Activated CD8-positive, alpha-beta T cell treated with anti-CD3 and anti-CD28 coated beads for 36 hours (primary cell): ENCODE measurements around the gene PALM2AKAP2. TPM values are rescaled to one million over a fixed set of nuclear protein-coding genes. Genes with fewer than 3 reads are reported as not detected.

Experiments used
- ATAC-seq: fragments of 200-7000 bp; cut with Tn5 transposase; one replicate; pipeline ENCODE4 v1.10.0; 2021; ENCODE audit warnings: mild to moderate bottlenecking, moderate library complexity
- CTCF ChIA-PET: fragments of 350-600 bp; sonication (Branson Sonifier 250); formaldehyde crosslinking; loops from one replicate; lab custom pipeline; 2021; ENCODE audit warnings: antibody characterized with exemption; lab: Charles Lee
- POLR2A ChIA-PET: fragments of 350-600 bp; sonication (Branson Sonifier 250); formaldehyde crosslinking; loops from one replicate; lab custom pipeline; 2021; ENCODE audit warnings: antibody characterized with exemption; lab: Charles Lee
- DNase-seq: peaks from one replicate; pipeline ENCODE4 v3.0.0-alpha.2; 2020
- H3K27ac Mint-ChIP-seq: one replicate; pipeline ENCODE4 v1.8.0; 2021; ENCODE audit warnings: mild to moderate bottlenecking, mixed read lengths
- H3K27me3 Mint-ChIP-seq: one replicate; pipeline ENCODE4 v1.8.0; 2021; ENCODE audit warnings: mixed read lengths
- H3K36me3 Mint-ChIP-seq: one replicate; pipeline ENCODE4 v1.8.0; 2021; ENCODE audit warnings: low read depth, mixed read lengths
- H3K4me1 Mint-ChIP-seq: one replicate; pipeline ENCODE4 v1.8.0; 2021; ENCODE audit warnings: low read depth, mixed read lengths
- H3K4me3 Mint-ChIP-seq: one replicate; pipeline ENCODE4 v1.8.0; 2021; ENCODE audit warnings: mild to moderate bottlenecking, moderate library complexity, mixed read lengths
- H3K9me3 Mint-ChIP-seq: one replicate; pipeline ENCODE4 v1.8.0; 2021; ENCODE audit warnings: mixed read lengths
- intact Hi-C: fragments of 100-400 bp; cut with micrococcal nuclease; formaldehyde crosslinking; loops from one replicate; pipeline ENCODE4 v1.10.0; 2022
- total RNA-seq, 2 experiments: library from RNA; stranded (reverse); gene quantifications; one replicate each; pipeline ENCODE4 v1.2.3, GENCODE V29; 2021
- TF ChIP-seq, protein P1 (sequence below): fragments of 200-600 bp; IDR thresholded peaks from one replicate; pipeline ENCODE4 v1.8.0; 2022; ENCODE audit warnings: antibody characterized with exemption, mild to moderate bottlenecking

Gene PALM2AKAP2
- total RNA-seq, 2 experiments from 2014 or later, result not detected

DNA sequence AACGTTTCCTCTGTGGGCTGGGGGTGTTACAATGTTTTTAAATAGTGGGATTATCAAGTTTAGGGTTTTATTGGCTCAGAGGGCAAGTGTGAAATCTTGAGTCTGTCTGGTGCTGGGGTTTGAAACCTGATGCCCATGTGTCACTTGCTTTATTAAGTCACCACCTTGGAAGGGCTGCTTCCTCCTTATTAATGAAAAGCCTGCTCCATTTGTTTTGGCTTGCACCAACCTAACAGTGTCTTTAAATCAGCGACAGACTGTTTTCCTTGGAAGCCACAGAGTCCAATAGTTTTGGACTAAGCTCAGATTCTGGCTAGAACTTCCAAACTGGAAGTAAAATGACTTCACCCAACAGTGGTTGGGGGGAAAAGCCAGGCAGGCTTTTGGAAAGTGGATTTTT, 10.7 kb upstream of the PALM2AKAP2 start:
- Mint-ChIP-seq H3K9me3 (no peaks in the 10 kb centered on the region), H3K4me3 (no peak overlapping the region), H3K36me3 (no peaks in the 10 kb centered on the region), H3K4me1 (no peaks in the 10 kb centered on the region), H3K27me3 (peaks cover 13% of the 10 kb centered on the region), H3K27ac (no peak overlapping the region)
- CTCF ChIA-PET, result no interaction called here
- intact Hi-C loops, result no loop called here
- no peak for DNase-seq
- POLR2A ChIA-PET, result no interaction called here
- TF ChIP-seq, protein P1, sequence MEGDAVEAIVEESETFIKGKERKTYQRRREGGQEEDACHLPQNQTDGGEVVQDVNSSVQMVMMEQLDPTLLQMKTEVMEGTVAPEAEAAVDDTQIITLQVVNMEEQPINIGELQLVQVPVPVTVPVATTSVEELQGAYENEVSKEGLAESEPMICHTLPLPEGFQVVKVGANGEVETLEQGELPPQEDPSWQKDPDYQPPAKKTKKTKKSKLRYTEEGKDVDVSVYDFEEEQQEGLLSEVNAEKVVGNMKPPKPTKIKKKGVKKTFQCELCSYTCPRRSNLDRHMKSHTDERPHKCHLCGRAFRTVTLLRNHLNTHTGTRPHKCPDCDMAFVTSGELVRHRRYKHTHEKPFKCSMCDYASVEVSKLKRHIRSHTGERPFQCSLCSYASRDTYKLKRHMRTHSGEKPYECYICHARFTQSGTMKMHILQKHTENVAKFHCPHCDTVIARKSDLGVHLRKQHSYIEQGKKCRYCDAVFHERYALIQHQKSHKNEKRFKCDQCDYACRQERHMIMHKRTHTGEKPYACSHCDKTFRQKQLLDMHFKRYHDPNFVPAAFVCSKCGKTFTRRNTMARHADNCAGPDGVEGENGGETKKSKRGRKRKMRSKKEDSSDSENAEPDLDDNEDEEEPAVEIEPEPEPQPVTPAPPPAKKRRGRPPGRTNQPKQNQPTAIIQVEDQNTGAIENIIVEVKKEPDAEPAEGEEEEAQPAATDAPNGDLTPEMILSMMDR, result no peak
- no peak for ATAC-seq

DNA sequence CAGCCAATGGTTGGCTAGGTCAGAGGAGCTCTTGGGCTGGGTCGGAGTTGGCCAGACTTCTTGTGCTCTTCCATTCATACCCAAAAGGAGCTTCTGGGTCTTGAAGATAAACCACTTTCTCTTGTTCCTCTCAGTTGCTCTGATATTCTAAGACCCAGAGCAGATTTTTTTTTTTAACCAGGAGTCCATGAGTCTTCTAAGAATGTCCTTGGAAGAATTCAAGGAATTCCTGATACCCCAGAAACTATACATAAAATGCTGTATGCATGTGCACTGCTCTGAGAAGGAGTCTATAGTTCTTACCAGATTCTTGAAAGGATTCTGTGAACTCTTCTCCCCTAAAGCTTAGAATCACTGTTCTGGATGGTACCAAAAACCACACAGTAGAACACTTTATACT, 9.9 kb upstream of the PALM2AKAP2 start:
- DNase-seq (no peak), ATAC-seq (no peak)
- Mint-ChIP-seq H3K36me3 (no peaks in the 10 kb centered on the region), H3K4me3 (no peak overlapping the region), H3K4me1 (no peaks in the 10 kb centered on the region), H3K27me3 (peaks cover 11% of the 10 kb centered on the region), H3K27ac (no peak overlapping the region), H3K9me3 (no peaks in the 10 kb centered on the region)
- intact Hi-C loops, result no loop called here
- TF ChIP-seq, protein P1, result no peak
- CTCF ChIA-PET, result no interaction called here
- POLR2A ChIA-PET, result no interaction called here

DNA sequence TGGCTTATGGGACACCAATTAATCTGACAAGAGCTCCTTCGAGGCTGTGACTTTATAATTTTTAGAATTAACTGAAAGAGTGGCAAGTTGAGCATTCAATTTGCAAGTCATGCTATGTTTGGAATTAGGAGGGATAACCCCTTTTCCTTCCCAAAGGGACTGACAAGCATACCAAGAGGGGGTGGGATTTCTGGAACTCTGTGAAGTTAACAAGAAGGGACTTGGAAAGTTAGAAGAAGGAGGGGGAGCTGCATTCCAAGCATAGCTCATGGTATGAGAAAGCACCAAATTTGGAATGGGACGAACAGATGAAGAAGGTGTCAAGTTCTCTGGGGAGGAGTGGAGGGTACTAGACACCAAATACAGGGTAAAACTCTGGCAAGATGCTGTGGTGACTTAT, 8.9 kb upstream of the PALM2AKAP2 start:
- no peak for DNase-seq

DNA sequence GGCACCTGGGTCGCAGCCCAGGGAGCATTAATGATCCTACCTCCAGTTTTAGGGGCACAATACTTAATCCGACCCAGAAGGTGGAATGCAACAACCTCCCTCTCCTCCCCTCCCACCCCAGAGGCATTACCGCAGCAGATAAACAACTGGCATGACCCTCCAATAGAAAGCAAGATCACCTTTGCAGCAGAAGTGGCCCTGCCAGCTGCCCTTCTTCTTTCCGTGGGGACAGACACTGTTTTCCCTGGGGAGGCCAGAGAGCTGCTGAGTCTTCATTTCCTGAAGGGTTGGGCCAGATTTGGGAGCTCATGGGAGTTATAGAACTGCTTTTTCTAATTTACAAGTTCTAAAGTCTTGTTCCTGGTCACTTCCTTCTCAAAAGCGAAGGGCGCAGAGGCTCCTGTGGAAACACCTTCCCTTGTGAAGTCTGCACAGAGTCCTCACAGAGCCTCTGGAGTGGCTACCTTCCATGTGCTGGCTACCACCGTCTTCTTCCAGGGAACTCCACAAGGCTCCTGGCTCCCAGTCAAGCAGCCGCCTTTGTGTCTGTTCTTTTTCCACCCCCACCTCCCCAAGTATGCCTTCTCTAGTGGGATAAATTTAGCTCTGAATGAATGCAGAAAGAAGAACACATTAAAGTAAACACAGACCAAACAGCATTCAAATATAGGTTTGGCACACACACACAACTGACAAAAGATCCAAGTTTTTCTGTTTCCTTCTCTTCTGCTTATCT, 8.0 kb upstream of the PALM2AKAP2 start:
- CTCF ChIA-PET, result no interaction called here
- intact Hi-C loops, result no loop called here
- H3K27ac Mint-ChIP-seq, result no peak overlapping the region
- H3K4me3 Mint-ChIP-seq, result no peak overlapping the region
- H3K4me1 Mint-ChIP-seq, result no peaks in the 10 kb centered on the region
- H3K36me3 Mint-ChIP-seq, result no peaks in the 10 kb centered on the region
- POLR2A ChIA-PET, result no interaction called here
- H3K9me3 Mint-ChIP-seq, result no peaks in the 10 kb centered on the region
- DNase-seq (no peak), ATAC-seq (no peak)
- H3K27me3 Mint-ChIP-seq, result peaks cover 11% of the 10 kb centered on the region
- TF ChIP-seq, protein P1, result no peak

More for the DNA sequence above, 8.9 kb upstream of the PALM2AKAP2 start:
- ChIA-PET POLR2A (no interaction called here), CTCF (no interaction called here)
- Mint-ChIP-seq H3K36me3 (no peaks in the 10 kb centered on the region), H3K27me3 (peaks cover 11% of the 10 kb centered on the region), H3K4me1 (no peaks in the 10 kb centered on the region), H3K4me3 (no peak overlapping the region), H3K9me3 (no peaks in the 10 kb centered on the region), H3K27ac (no peak overlapping the region)
- TF ChIP-seq, protein P1, result no peak
- ATAC-seq, result no peak
- intact Hi-C loops, result no loop called here

DNA sequence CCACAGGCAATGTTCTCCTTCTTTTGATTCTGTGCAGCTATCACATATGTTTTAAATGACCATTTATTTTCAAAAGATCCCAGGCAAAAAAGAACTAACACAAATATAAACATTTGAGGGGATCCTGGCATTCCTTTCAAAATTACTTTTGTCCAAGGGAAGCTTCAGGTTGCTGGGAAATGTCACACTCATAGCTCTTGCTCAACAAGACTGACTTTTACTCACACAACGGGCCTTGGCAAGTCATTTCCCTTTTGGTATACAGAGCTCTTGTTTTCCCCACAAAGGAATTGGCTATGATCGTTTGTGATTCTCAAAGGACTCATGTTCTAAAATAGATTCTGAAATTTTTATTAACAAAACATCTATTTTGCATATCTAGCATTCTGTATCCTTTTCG, 4.5 kb upstream of the PALM2AKAP2 start:
- ChIA-PET CTCF (interaction anchor here (1.6 kb wide), 1 partner anchor 42 kb away, joined by 4 read pairs; no protein-coding TSS in a partner anchor), POLR2A (no interaction called here)
- H3K4me1 Mint-ChIP-seq, result no peaks in the 10 kb centered on the region
- intact Hi-C loops, result no loop called here
- TF ChIP-seq, protein P1, result no peak
- H3K27ac Mint-ChIP-seq, result no peak overlapping the region
- no peak for ATAC-seq
- H3K4me3 Mint-ChIP-seq, result no peak overlapping the region
- DNase-seq, result no peak
- no peaks in the 10 kb centered on the region for H3K9me3 Mint-ChIP-seq
- peaks cover 14% of the 10 kb centered on the region for H3K27me3 Mint-ChIP-seq
- no peaks in the 10 kb centered on the region for H3K36me3 Mint-ChIP-seq
